ENCODE measurements around the gene SH3RF3. TPM values are rescaled to one million over a fixed set of nuclear protein-coding genes. Genes with fewer than 3 reads are reported as not detected.

SH3RF3 gene
- total and polyA plus RNA-seq, 2 of the 13 experiments (the other 11 are each of a cell fraction or from before 2014, with no cell fraction given): 0.04 TPM; not detected in 1

GRCh38 chr2:109369671-109370191 is 240.7 kb downstream of the SH3RF3 start:
- H3K36me3 ChIP-seq (replicated peaks in 1 of 2; ENCODE audit: control insufficient read depth in 1 of 2, insufficient read depth in 2 of 2, low read length in 2 of 2): no peaks in the 10 kb centered on the region
- no peak overlapping the region for H3K4me2 ChIP-seq (ENCODE audit: low read depth, low read length)
- BruUV-seq (replicated peaks): no TSS peak
- H3K27ac ChIP-seq (ENCODE audit: extremely low read length, insufficient read depth, low read length): no peak overlapping the region
- no peaks in the 10 kb centered on the region for H3K9me3 ChIP-seq (ENCODE audit: low read length)
- no peaks in the 10 kb centered on the region for H3K4me1 ChIP-seq (ENCODE audit: insufficient read depth, low read length)
- no peak overlapping the region for H3K9ac ChIP-seq (ENCODE audit: insufficient read depth, low read depth, low read length)
- no peak for TF ChIP-seq SKIL (CRISPR knock-in tag; IDR thresholded peaks at IDR 0.05; ENCODE audit: borderline replicate concordance)
- TF ChIP-seq DZIP1 (CRISPR knock-in tag; IDR thresholded peaks at IDR 0.05): no peak
- no peak for TF ChIP-seq PAXIP1 (CRISPR knock-in tag; conservative IDR thresholded peaks at IDR 0.05)
- no peak for TF ChIP-seq RXRB (CRISPR knock-in tag; IDR thresholded peaks at IDR 0.05; ENCODE audit: borderline replicate concordance)
- no peak for TF ChIP-seq DBP (CRISPR knock-in tag; IDR thresholded peaks at IDR 0.05; ENCODE audit: not compliant biosample characterization)
- TF ChIP-seq ZNF83 (CRISPR knock-in tag; IDR thresholded peaks at IDR 0.05; ENCODE audit: borderline replicate concordance): no peak
- TF ChIP-seq PITX1 (CRISPR knock-in tag; IDR thresholded peaks at IDR 0.05): no peak
- no peak for TF ChIP-seq ZBTB33 (CRISPR knock-in tag; IDR thresholded peaks at IDR 0.05)
- TF ChIP-seq MAFF (IDR thresholded peaks at IDR 0.05; ENCODE audit: low read depth, low read length): no peak
- H3K4me3 ChIP-seq (replicated peaks in 1 of 3; ENCODE audit: insufficient read depth in 1 of 3, low read depth in 2 of 3, low read length in 3 of 3): no peak overlapping the region
- no peaks in the 10 kb centered on the region for H3K79me2 ChIP-seq (ENCODE audit: insufficient read depth, low read length)
- POLR2A ChIA-PET: no interaction called here
- H4K20me1 ChIP-seq (ENCODE audit: insufficient read depth, low read length): no peaks in the 10 kb centered on the region
- CTCF ChIA-PET (ENCODE audit: low intra/inter-chr PET ratio, low total read pairs): no interaction called here
- intact Hi-C loops (cut with micrococcal nuclease; ENCODE audit: unreplicated experiment) (no loop called here), in situ Hi-C loops (cut with HindIII; ENCODE audit: extremely low pct_ligation_motif_present, low pct_unique_long_range_greater_than_20kb) (no loop called here)
- ATAC-seq (no peak), DNase-seq (ENCODE audit: low spot score) (no peak), FAIRE-seq (no peak)
- WGBS (ENCODE audit: low lambda C conversion rate): 55% methylated on average over 12 of the region's 12 CpGs
- peaks cover 2 to 15% of the 10 kb centered on the region in 2 experiments; a peak in 2 of 5 replicates for H3K27me3 ChIP-seq (ENCODE audit: control insufficient read depth in 1 of 2, insufficient read depth in 2 of 2, low read length in 2 of 2)
- H2AFZ ChIP-seq (ENCODE audit: low read length): no peak overlapping the region
